HG03439 (cell line): Measurements from ENCODE around the gene CD248.
A peak's percentile ranks its signal among the peaks of the same experiment; 100 is the strongest.
"Not testable (repeated sequence)": the region's sequence is repeated elsewhere in the genome, so short reads cannot be mapped to it uniquely, and the experiment has no call there.

Experiments
- ATAC-seq: cut with Tn5 transposase; IDR thresholded peaks from one replicate; pipeline ENCODE4 v1.9.1; 2021; ENCODE audit warnings: mild to moderate bottlenecking, moderate library complexity; ENCODE audit not compliant: unreplicated experiment

The CD248 gene

DNA sequence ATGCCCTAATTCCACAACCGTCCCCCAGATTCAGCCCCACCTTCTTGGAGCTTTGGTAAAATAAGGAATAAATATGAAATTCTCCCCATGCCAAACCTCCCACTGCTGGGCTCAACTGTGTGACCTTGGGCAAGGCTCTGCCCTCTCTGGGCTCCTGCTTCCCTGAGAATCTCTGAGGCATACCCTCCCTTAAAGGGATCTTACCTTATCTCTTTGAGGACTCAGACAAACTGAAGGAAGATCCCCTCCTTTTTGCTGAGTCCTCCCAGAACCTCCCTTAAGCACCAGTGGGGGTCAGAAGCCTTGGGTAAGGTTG lies 2.7 kb downstream of the CD248 start:
- ATAC-seq: no peak

GRCh38 chr11:66313321-66314185 lies 3.3 kb downstream of the CD248 start:
- ATAC-seq: no peak

- ATAC-seq: peak; percentile 46
These were observed 4.1 kb downstream of the CD248 start for GRCh38 chr11:66312549-66313320.

GRCh38 chr11:66311965-66312548 lies 4.8 kb downstream of the CD248 start:
- peak; percentile 70 for ATAC-seq

- ATAC-seq: peak; percentile 2
These were observed 5.3 kb downstream of the CD248 start for GRCh38 chr11:66311470-66311964.

DNA sequence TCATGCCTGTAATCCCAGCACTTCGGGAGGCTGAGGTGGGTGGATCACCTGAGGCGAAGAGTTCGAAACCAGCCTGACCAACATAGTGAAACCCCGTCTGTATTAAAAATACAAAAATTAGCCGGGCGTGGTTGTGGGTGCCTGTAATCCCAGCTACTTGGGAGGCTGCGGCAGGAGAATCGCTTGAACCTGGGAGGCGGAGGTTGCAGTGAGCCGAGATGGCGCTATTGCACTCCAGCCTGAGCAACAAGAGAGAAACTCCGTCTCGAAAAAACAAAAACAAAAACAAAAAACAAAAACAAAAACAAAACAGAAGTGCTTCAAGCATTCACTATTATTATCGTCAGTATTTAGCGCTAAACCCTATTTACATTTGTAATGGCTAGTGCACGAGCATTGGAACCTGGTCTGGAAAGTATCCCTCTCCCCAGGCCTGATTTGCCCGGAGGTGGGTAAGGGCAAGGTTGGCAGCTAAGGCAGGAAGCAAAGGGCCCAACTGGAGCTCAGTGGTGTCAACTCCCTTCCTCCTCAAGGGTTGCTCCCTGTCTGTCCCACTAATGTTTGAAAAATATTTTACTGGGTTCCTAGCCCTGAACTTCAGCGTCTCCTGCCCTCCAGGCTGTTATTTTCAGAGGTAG lies 5.9 kb downstream of the CD248 start:
- ATAC-seq: not testable (repeated sequence)

- no peak for ATAC-seq
These were observed 6.5 kb downstream of the CD248 start for GRCh38 chr11:66310324-66310723.

DNA sequence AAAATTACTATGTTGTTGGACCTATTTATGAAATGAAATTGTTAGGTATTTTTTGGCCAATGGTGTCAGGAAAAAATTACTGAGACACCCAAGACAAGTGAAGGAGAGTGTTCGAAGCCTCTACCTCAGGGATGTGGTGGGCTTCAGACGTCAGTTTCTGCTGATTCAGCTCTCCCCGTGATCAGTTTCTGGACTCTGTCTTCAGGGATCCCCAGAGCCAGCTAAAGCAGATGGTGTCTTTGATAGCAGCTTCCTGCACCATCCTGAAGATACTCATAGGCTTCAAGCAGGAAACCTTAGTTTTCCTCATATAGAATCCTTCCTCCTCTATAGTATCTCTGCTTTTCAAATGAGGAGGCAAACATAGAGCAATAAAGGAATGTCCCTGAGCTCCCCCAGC lies 7.4 kb downstream of the CD248 start:
- no peak for ATAC-seq

DNA sequence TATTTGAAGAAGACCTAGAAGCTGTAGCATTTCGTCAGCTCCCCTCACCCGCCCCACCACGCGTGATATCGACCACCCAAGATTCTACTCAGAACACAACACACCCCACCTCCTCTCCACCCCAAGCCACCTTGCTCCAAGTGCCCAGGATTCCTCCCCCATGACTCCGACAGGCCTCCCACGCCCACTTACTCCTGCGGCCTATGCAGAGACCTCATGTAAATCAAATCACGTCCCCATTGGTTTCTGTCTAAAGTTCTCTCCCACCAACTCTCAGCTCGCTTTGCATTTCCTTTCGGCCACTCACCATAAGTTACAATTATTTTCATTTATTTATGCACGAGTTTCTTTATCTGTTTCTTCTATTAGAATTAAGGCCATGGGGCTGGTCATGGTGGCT lies 14.2 kb downstream of the CD248 start:
- ATAC-seq: no peak

DNA sequence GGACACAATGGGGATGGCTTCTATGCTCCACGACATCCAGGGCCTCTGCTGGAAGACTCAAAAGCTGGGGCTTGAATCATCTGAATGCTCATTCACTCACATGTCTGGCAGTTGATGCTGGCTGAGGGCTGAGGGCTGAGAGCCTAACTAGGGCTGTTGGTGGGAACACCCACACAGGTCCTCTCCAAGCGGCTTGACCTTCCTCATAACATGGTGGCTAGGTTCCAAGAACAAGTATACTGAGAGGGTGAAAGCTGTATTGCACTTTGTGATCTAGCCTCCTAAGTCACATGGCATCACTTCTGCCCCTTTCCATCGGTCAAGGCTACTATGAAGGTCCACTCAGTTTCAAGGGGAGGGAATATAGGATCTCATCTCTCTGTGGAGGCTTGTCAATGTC lies 17.7 kb downstream of the CD248 start:
- ATAC-seq: no peak

DNA sequence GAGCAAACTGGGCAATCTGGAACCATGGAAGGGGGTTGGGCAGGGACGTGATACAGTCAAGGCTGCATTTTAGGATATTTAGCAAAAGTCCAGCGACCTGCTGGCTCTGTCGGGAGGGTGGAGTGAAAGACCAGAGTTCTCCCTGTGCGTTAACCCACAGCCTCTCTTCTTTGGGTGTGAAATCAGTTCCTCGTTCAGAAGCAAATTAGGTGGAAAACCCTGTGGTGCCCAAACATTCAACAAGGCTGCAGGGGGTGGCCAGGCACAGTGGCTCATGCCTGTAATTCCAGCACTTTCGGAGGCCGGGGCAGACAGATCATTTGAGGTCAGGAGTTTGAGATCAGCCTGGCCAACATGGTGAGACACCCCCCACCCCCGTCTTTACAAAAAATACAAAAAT lies 19.2 kb downstream of the CD248 start:
- ATAC-seq: no peak

DNA sequence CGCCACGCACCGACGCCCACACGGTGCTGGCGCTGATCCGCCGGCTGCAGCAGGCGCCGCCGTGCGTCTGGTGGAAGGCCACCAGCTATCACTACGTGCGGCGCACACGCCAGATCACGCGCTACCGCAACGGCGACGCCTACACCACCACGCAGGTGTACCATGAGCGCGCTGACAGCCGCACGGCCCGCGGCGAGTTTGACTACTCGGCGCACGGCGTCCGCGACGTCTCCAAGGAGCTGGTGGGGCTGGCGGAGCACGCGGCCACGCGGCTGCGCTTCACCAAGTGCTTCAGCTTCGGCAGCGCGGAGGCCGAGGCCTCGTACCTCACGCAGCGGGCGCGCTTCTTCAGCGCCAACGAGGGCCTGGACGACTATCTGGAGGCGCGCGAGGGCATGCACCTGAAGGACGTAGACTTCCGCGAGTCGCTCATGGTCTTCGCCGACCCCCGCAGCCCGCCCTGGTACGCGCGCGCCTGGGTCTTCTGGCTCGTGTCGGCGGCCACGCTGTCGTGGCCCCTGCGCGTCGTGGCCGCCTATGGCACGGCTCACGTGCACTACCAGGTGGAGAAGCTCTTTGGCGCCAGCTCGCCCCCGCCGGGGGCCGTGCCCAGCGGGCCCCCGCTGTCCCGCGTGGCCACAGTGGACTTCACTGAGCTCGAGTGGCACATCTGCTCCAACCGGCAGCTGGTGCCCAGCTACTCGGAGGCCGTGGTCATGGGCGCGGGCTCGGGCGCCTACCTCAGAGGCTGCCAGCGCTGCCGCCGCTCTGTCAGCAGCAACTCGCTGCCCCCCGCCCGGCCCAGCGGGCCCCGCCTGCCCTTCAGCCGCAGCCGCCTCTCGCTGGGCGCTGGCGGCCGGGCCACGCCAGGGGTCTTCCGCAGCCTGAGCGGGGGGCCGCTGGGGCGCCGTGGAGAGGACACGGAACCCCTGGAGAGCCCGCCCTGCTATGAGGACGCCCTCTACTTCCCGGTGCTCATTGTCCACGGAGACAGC lies 21.9 kb downstream of the CD248 start:
- no peak for ATAC-seq

DNA sequence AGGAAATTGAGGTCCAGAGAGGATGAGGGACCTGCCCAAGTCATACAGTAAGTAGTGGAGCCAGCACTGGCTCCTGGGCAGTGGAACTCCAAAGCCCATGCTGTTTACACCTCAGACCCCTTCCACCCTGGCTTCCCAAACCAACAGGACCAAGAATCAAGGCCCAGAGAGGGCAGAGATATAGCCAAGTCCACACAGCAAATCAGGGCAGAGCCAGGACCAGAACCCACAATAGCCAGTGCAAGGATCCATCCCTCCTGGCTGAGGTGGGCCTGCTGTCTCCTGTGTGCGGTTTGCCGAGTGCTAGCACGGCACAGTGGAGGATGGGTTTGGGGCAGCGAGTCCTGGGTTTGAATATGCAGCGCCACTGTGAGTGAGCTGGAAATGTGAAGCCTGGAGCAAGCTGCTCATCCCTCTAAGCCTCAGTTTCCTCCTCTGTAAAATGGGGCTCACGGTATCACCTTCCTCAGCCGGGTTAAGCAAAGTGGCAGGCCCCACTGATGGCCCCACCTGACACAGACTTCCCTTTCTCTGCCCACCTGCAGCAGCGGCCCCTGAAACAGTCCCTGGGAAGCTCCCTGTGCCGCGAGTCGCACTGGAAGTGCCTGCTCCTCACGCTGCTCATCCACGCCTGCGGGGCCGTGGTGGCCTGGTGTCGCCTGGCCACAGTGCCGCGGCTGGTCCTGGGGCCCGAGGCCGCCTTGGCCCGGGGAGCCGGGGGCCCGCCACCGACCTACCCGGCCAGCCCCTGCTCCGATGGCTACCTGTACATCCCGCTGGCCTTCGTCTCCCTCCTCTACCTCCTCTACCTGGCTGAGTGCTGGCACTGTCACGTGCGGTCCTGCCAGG lies 22.8 kb downstream of the CD248 start:
- no peak for ATAC-seq

DNA sequence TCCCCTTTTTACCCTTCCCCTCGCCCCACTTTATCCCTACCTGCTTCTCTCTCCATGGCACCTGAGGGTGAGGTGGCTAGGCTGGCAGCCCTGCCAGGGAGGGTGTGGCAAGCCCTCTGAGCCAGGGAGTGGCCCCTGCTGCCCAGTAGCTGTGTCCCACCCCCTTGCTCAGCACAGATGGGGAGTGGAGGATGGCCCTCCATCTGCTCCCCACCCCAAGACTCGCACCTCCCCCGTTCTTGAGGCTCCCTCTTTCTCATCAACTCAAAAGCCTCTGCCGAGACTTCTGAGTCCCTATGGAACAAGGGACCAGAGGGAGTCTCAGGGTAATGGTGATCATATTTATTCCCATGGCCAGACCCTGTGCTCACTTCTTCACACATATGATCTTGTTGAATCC lies 23.5 kb downstream of the CD248 start:
- ATAC-seq: no peak

DNA sequence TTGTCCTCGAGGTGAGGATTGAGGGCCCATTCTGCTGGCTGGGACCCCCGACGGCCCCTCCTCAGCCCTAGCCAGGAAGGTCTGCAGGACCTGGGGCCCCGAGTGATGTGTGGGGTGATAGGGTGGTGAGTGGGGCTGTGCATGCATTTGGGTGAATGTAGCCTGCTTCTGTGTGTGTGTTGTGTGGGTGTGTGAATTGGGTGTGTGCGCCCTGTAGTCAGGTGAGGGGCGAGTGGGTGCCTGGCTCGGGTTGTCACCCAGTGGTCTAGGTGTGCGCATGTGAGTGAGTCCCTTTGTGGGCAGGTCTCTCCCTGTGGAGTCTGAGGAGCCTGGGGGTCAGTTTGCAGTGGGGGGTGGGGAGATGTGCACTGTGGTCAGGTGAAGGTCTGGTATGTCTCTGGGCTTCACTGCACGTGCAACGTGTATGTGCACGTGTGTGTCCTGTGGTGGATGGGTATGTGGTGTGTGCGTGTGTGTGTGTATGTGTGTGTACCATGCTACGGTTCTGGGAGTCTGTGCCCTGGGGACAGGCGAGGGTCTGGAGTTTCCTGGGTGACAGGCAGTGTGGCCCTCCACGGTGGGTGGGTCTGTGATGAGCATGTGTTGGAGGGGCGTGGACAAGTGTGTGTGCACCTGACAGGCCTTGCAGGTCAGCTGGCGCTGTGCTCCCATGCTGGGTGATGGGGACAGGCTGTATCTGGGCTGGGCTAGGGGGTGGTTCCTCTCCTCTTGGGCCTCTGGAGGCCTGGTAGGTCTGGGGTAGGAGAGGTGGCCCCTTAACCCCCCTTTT lies 24.1 kb downstream of the CD248 start:
- ATAC-seq: no peak

DNA sequence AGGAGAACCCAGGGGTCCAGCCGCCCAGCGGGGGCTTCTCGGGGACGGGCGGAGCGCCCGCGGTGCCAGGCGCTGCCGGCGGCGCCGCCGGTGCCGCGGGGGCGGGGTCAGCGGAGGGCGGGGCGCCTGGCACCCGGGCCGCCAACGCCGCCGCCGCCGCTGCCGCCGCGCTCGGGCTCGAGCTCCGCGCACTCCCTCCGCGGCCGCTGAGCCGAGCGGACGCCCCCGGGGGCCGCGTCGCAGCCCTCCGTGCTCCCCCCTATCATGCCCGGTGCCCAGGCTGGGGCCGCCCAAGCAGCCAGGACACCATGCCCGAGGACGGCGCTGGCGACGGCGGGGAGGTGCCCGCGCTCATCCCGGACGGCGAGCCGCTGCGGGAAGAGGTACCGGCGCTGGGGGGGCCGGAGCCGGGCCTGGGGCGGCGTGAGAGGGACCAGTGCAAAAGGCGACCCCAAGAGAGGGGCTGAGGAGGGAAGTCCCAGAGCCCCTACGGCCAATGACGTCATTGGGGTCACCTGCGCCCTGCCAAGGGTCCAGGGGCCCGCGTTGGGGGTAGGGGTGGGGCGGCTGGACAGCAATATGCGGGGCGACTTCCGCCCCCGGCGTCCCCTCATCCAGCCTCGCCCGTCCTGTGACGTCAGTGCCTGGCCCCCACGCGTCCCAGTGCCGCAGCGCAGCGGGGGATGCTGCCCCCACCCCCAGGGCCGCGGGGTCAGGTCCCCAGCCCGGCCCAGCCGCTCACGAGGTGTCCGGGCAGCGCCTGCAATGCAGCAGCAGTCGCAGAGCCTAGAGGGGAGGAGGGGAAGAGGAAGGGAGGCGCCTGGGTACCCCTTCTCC lies 24.9 kb downstream of the CD248 start, which contains the start of gene TMEM151A:
TMEM151A (plus strand) TSS at position 189 of the 837 bp plus-strand sequence; CDS start at position 309, 120 bp downstream.
- no peak for ATAC-seq

DNA sequence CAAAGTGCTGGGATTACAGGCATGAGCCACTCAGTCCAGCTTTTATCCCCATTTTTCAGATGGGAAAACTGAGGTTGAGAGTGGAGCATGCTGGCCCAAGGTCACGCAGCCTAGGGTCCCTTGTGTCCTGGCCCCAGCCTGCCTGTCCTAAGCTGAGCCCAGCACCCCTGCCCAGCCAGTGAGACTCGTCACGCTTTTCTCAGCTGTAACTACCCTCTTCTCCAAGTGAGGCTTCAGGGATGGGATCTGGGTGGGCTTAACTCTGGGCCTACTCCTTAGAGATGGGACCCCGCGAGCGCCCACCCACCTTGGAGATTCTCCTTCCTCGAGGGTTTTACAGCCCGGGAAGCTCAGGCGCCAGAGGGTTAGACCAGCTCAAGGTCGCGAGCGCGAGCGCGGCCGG lies 25.5 kb downstream of the CD248 start:
- no peak for ATAC-seq

DNA sequence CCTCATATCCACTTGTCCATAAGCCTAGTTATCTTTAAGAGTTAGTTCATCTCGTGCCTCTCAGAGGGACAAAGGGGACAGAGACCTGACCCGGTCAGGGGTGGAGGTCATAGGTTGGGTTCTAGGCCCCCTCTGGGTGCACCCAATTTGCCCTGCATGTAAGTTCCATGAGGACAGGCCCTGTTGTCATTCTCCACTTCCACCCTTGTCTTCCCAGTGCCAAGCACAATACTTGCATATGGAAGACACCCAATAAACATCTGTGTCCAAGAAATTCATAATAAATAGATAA lies 26.6 kb downstream of the CD248 start:
- ATAC-seq: no peak
